SK-N-SH (cell line): Measurements from ENCODE around the gene COL25A1. TPM values are rescaled to one million over a fixed set of nuclear protein-coding genes. Genes with fewer than 3 reads are reported as not detected.

Experiments used
- CTCF ChIA-PET: fragments of 300-600, 350-600 bp; formaldehyde crosslinking; extraction: SDS; loops from one replicate; lab custom pipeline; 2021; lab: Yijun Ruan, JAX
- POLR2A ChIA-PET: fragments of 350-600 bp; sonication (Branson Sonifier 250); formaldehyde crosslinking; extraction: SDS; loops from one replicate; lab custom pipeline; 2020; ENCODE audit warnings: antibody characterized with exemption, inconsistent platforms; lab: Yijun Ruan, JAX
- DNase-seq: peaks from one replicate; pipeline ENCODE4 v3.0.0; 2012
- H2AFZ ChIP-seq: fragments of 200-600 bp; sonication (generic); 2 replicates; pipeline ENCODE4 v1.8.1; 2016; ENCODE audit warnings: antibody characterized with exemption, mild to moderate bottlenecking, low read depth
- H3F3A ChIP-seq: fragments of 200-600 bp; sonication (generic); replicated peaks from 2 replicates; pipeline ENCODE3; 2016; ENCODE audit warnings: antibody characterized with exemption, mild to moderate bottlenecking; ENCODE audit not compliant: insufficient read depth
- H3K27ac ChIP-seq, 2 experiments: fragments of 200-500 bp in 1 of 2; fragments of 200-600 bp in 1 of 2; sonication (Bioruptor generic) in 1 of 2; sonication (generic), shearing (Covaris generic) in 1 of 2; 2 replicates each; pipeline versions ENCODE4 v1.5.1 to v1.6.1; 2014 to 2016; ENCODE audit warnings: low read depth in 2 of 2, inconsistent platforms in 1 of 2, low read length in 1 of 2, mild to moderate bottlenecking in 1 of 2, mixed read lengths in 1 of 2
- H3K27me3 ChIP-seq: fragments of 200-600 bp; sonication (generic), shearing (Covaris generic); 2 replicates; pipeline ENCODE4 v1.6.1; 2016; ENCODE audit warnings: mixed run types; ENCODE audit not compliant: insufficient read depth
- H3K36me3 ChIP-seq, 2 experiments: fragments of 200-500 bp in 1 of 2; fragments of 200-600 bp in 1 of 2; sonication (Bioruptor generic) in 1 of 2; sonication (generic) in 1 of 2; replicated peaks in 1 of 2; 2 replicates each; pipeline versions ENCODE3 to v1.5.1; 2014 to 2016; ENCODE audit warnings: low read length in 1 of 2, mild to moderate bottlenecking in 1 of 2; ENCODE audit not compliant: insufficient read depth in 2 of 2, control insufficient read depth in 1 of 2
- H3K4me1 ChIP-seq, 2 experiments: fragments of 200-500 bp in 1 of 2; fragments of 200-600 bp in 1 of 2; sonication (Bioruptor generic) in 1 of 2; sonication (generic), shearing (Covaris generic) in 1 of 2; 2 replicates each; pipeline versions ENCODE4 v1.5.1 to v1.6.1; 2014 to 2016; ENCODE audit warnings: low read depth in 1 of 2, low read length in 1 of 2, mixed run types in 1 of 2; ENCODE audit not compliant: insufficient read depth in 2 of 2, control insufficient read depth in 1 of 2
- H3K4me2 ChIP-seq: fragments of 200-600 bp; sonication (generic), shearing (Covaris generic); 2 replicates; pipeline ENCODE4 v1.6.1; 2017; ENCODE audit warnings: mixed run types
- H3K4me3 ChIP-seq, 2 experiments: fragments of 200-500 bp in 1 of 2; fragments of 200-600 bp in 1 of 2; sonication (Bioruptor generic) in 1 of 2; sonication (generic), shearing (Covaris generic) in 1 of 2; 2 replicates each; pipeline versions ENCODE4 v1.5.1 to v1.8.1; 2014 to 2016; ENCODE audit warnings: low read depth in 2 of 2, inconsistent platforms in 1 of 2, low read length in 1 of 2, mild to moderate bottlenecking in 1 of 2, mixed read lengths in 1 of 2, moderate library complexity in 1 of 2
- H3K79me2 ChIP-seq: fragments of 200-600 bp; sonication (generic); 2 replicates; pipeline ENCODE4 v1.8.1; 2017; ENCODE audit warnings: mild to moderate bottlenecking; ENCODE audit not compliant: insufficient read depth
- H3K9ac ChIP-seq: fragments of 200-600 bp; sonication (generic); 2 replicates; pipeline ENCODE4 v1.6.1; 2017; ENCODE audit warnings: mixed run types
- H3K9me2 ChIP-seq: fragments of 200-600 bp; sonication (generic); 2 replicates; pipeline ENCODE4 v1.6.1; 2017; ENCODE audit warnings: mixed run types
- H3K9me3 ChIP-seq: fragments of 200-600 bp; sonication (generic); 2 replicates; pipeline ENCODE4 v1.6.1; 2017; ENCODE audit warnings: mixed run types, mild to moderate bottlenecking, moderate library complexity
- H4K20me1 ChIP-seq: fragments of 200-600 bp; sonication (generic); 2 replicates; pipeline ENCODE4 v1.6.1; 2017; ENCODE audit warnings: mild to moderate bottlenecking, mixed run types; ENCODE audit not compliant: insufficient read depth
- ELF1 ChIP-seq: IDR thresholded peaks from 2 replicates; pipeline ENCODE4 v1.4.0; 2012
- EZH2phosphoT487 ChIP-seq: fragments of 200-600 bp; sonication (generic); IDR thresholded peaks from 2 replicates; pipeline ENCODE4 v1.6.1; 2017; ENCODE audit warnings: low read depth, mixed run types, mild to moderate bottlenecking, antibody characterized with exemption, moderate library complexity, borderline replicate concordance
- FOSL2 ChIP-seq: IDR thresholded peaks from 2 replicates; pipeline ENCODE4 v1.4.0; 2012; ENCODE audit warnings: low read depth, mild to moderate bottlenecking, moderate library complexity, borderline replicate concordance
- FOXM1 ChIP-seq: IDR thresholded peaks from 2 replicates; pipeline ENCODE4 v1.4.0; 2012; ENCODE audit warnings: low read depth, mild to moderate bottlenecking
- MAX ChIP-seq: IDR thresholded peaks from 2 replicates; pipeline ENCODE4 v1.4.0; 2012; ENCODE audit warnings: low read depth
- MXI1 ChIP-seq: IDR thresholded peaks from 2 replicates; pipeline ENCODE4 v1.6.1; 2012; ENCODE audit warnings: mild to moderate bottlenecking, low read depth, low read length, improper control_type of control experiment
- NFIC ChIP-seq: IDR thresholded peaks from 2 replicates; pipeline ENCODE4 v1.4.0; 2012; ENCODE audit warnings: borderline replicate concordance
- NRF1 ChIP-seq: IDR thresholded peaks from 2 replicates; pipeline ENCODE4 v1.6.1; 2012; ENCODE audit warnings: low read depth, mild to moderate bottlenecking, low read length
- RAD21 ChIP-seq: IDR thresholded peaks from 2 replicates; pipeline ENCODE4 v1.6.1; 2012; ENCODE audit warnings: mild to moderate bottlenecking, low read length
- WGBS: methylation state at CpG from one replicate; pipeline ENCODE4 v1.1.6; 2017; ENCODE audit warnings: low lambda C conversion rate; 5-methylcytosine and 5-hydroxymethylcytosine counted together
- polyA plus RNA-seq, 3 experiments: library from polyadenylated mRNA; depleted of rRNA; stranded (reverse); fragments of >200 nt; gene quantifications; 2 replicates each; pipeline ENCODE4 v1.2.3, GENCODE V29; 2012
- TF ChIP-seq, protein P1 (sequence below): fragments of 150-350 bp; IDR thresholded peaks from 2 replicates; pipeline ENCODE4 v1.6.1; 2016; ENCODE audit warnings: mild to moderate bottlenecking, low read depth, low read length

The COL25A1 gene
- polyA plus RNA-seq, 1 of the 3 experiments (the other 2 are of a cell fraction), result not detected

DNA sequence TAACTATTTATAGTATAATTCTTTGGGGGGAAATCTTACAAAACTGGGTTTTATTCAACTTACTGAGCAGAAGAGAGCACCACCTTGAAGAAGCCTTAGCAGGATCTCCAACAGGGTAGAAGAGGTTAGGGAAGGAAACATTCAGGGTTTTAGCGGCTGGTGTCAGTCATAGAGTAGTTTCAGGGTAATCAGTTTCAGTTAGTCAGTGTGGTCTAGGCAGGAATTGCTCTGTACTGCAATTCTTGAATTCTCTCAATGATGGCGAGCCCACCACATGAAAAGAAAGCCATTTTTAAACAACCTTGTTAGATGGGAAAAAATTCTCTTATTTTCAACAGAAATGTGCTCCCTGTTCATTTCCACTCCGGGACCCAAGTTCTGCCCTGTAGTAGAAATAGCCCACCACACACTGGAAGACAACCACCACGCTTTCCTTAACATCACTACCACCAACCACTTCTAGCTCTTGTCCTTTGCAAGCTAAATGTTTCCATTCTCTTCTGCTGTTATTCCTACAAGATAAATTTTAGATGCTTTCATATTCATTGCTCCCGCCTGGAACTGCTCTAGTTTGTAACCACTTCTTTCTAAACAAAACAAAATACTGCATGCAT lies 25.9 kb downstream of the COL25A1 start:
- H3K4me3 ChIP-seq, result no peak overlapping the region
- no peak overlapping the region for H2AFZ ChIP-seq
- H3K4me2 ChIP-seq, result no peak overlapping the region
- no peaks in the 10 kb centered on the region; the same call in 1 of the 2 replicates for H3K27me3 ChIP-seq
- DNase-seq, result no peak
- ChIA-PET POLR2A (no interaction called here), CTCF (no interaction called here)
- no peaks in the 10 kb centered on the region for H3K79me2 ChIP-seq
- 5% methylated on average over 5 of the region's 5 CpGs for WGBS
- no peaks in the 10 kb centered on the region for H3K36me3 ChIP-seq
- H3K9me2 ChIP-seq, result no peaks in the 10 kb centered on the region
- H3K9ac ChIP-seq, result no peak overlapping the region
- H3K4me1 ChIP-seq, result no peaks in the 10 kb centered on the region
- H3F3A ChIP-seq, result no peaks in the 10 kb centered on the region
- no peaks in the 10 kb centered on the region for H3K9me3 ChIP-seq
- no peaks in the 10 kb centered on the region for H4K20me1 ChIP-seq
- TF ChIP-seq NFIC (no peak), EZH2phosphoT487 (no peak), ELF1 (no peak), NRF1 (no peak), RAD21 (no peak), FOSL2 (no peak), MXI1 (no peak), MAX (no peak)
- TF ChIP-seq, protein P1, sequence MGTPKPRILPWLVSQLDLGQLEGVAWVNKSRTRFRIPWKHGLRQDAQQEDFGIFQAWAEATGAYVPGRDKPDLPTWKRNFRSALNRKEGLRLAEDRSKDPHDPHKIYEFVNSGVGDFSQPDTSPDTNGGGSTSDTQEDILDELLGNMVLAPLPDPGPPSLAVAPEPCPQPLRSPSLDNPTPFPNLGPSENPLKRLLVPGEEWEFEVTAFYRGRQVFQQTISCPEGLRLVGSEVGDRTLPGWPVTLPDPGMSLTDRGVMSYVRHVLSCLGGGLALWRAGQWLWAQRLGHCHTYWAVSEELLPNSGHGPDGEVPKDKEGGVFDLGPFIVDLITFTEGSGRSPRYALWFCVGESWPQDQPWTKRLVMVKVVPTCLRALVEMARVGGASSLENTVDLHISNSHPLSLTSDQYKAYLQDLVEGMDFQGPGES, result no peak
- H3K27ac ChIP-seq, result no peak overlapping the region

GRCh38 chr4:109275066-109275745 lies 27.3 kb downstream of the COL25A1 start:
- ChIA-PET POLR2A (no interaction called here), CTCF (no interaction called here)
- Histone ChIP-seq H3K4me1 (no peaks in the 10 kb centered on the region), H3K79me2 (no peaks in the 10 kb centered on the region), H2AFZ (no peak overlapping the region), H3K9me3 (no peaks in the 10 kb centered on the region), H3K4me3 (no peak overlapping the region), H3K4me2 (no peak overlapping the region), H3K36me3 (no peaks in the 10 kb centered on the region), H3K27me3 (no peaks in the 10 kb centered on the region; the same call in 1 of the 2 replicates), H4K20me1 (no peaks in the 10 kb centered on the region), H3K27ac (no peak overlapping the region), H3K9me2 (no peaks in the 10 kb centered on the region), H3K9ac (no peak overlapping the region), H3F3A (no peaks in the 10 kb centered on the region)
- no peak for TF ChIP-seq MAX
- TF ChIP-seq RAD21, result no peak
- no peak for TF ChIP-seq FOXM1
- 11% methylated on average over 6 of the region's 6 CpGs for WGBS
- DNase-seq, result no peak
